H1 (cell line): Measurements from ENCODE around the gene PLEKHA5. TPM values are rescaled to one million over a fixed set of nuclear protein-coding genes. Genes with fewer than 3 reads are reported as not detected.

Experiments used
- CTCF ChIA-PET: fragments of 300-600 bp; sonication (Branson Sonifier 250); formaldehyde crosslinking; loops from one replicate; lab custom pipeline; 2021; ENCODE audit not compliant: partially characterized antibody; lab: Charles Lee
- POLR2A ChIA-PET: fragments of 300-600 bp; sonication (Branson Sonifier 250); formaldehyde crosslinking; loops from one replicate; lab custom pipeline; 2021; ENCODE audit warnings: inconsistent platforms; ENCODE audit not compliant: partially characterized antibody; lab: Charles Lee
- DNase-seq, 2 experiments: peaks; one replicate each; pipeline versions ENCODE4 v3.0.0 to v3.0.0-alpha.2; 2010 to 2022; ENCODE audit warnings: low spot score in 2 of 2, low read depth in 1 of 2, mixed read lengths in 1 of 2
- FAIRE-seq: peaks from 2 replicates; lab custom pipeline; 2011; peaks lifted over from hg19 to GRCh38; lab: Jason Lieb, UNC
- H2AFZ ChIP-seq: 2 replicates; pipeline ENCODE4 v1.8.1; 2012; ENCODE audit warnings: low read length, inconsistent platforms
- H2AK5ac ChIP-seq: 2 replicates; pipeline ENCODE4 v1.6.1; 2013; ENCODE audit warnings: low read depth, low read length
- H2BK120ac ChIP-seq: replicated peaks from 2 replicates; pipeline ENCODE3; 2013; ENCODE audit warnings: low read depth, low read length, inconsistent platforms
- H2BK12ac ChIP-seq: 2 replicates; pipeline ENCODE4 v1.6.1; 2013; ENCODE audit warnings: low read depth, low read length
- H2BK15ac ChIP-seq: 2 replicates; pipeline ENCODE4 v1.6.1; 2013; ENCODE audit warnings: low read length
- H2BK20ac ChIP-seq: 2 replicates; pipeline ENCODE4 v1.6.1; 2013; ENCODE audit warnings: low read length
- H2BK5ac ChIP-seq: 2 replicates; pipeline ENCODE4 v1.6.1; 2013; ENCODE audit warnings: low read depth, low read length
- H3K14ac ChIP-seq: 2 replicates; pipeline ENCODE4 v1.6.1; 2013; ENCODE audit warnings: inconsistent platforms; ENCODE audit not compliant: insufficient read length
- H3K18ac ChIP-seq: 2 replicates; pipeline ENCODE4 v1.6.1; 2013; ENCODE audit warnings: low read length; ENCODE audit errors: extremely low read depth
- H3K23ac ChIP-seq: 2 replicates; pipeline ENCODE4 v1.6.1; 2013; ENCODE audit warnings: inconsistent platforms; ENCODE audit not compliant: insufficient read length
- H3K23me2 ChIP-seq: 2 replicates; pipeline ENCODE4 v1.6.1; 2013; ENCODE audit warnings: low read depth, low read length
- H3K27ac ChIP-seq: 2 replicates; pipeline ENCODE4 v1.6.1; 2011; ENCODE audit warnings: low read depth, low read length, inconsistent platforms
- H3K27me3 ChIP-seq, 4 experiments: replicated peaks in 1 of 4; 1 replicate in 1 of 4; 2 replicates in 3 of 4; pipeline versions ENCODE4 v1.6.1 to v1.8.1; 2011 to 2013; ENCODE audit warnings: low read length in 3 of 4, mild to moderate bottlenecking in 3 of 4, inconsistent platforms in 2 of 4, mixed read lengths in 2 of 4, moderate library complexity in 1 of 4; ENCODE audit not compliant: control insufficient read depth in 3 of 4, insufficient read depth in 3 of 4; ENCODE audit errors: extremely low read depth in 1 of 4
- H3K36me3 ChIP-seq, 4 experiments: 2 replicates each; pipeline versions ENCODE4 v1.6.1 to v1.8.1; 2011 to 2013; ENCODE audit warnings: mild to moderate bottlenecking in 4 of 4, low read length in 3 of 4, moderate library complexity in 2 of 4, control low read depth in 1 of 4, inconsistent platforms in 1 of 4; ENCODE audit not compliant: insufficient read depth in 4 of 4, control insufficient read depth in 2 of 4
- H3K4ac ChIP-seq: replicated peaks from 2 replicates; pipeline ENCODE3; 2013; ENCODE audit warnings: low read length, low read depth, mixed read lengths, inconsistent platforms; ENCODE audit not compliant: insufficient read length
- H3K4me1 ChIP-seq, 4 experiments: replicated peaks in 1 of 4; 1 replicate in 1 of 4; 2 replicates in 3 of 4; pipeline versions ENCODE4 v1.6.1 to v1.8.1; 2011 to 2013; ENCODE audit warnings: low read length in 3 of 4, inconsistent platforms in 2 of 4, mixed read lengths in 1 of 4; ENCODE audit not compliant: insufficient read depth in 4 of 4, control insufficient read depth in 3 of 4
- H3K4me2 ChIP-seq, 2 experiments: 2 replicates each; pipeline versions ENCODE4 v1.6.1 to v1.8.1; 2011 to 2013; ENCODE audit warnings: low read depth in 2 of 2, low read length in 2 of 2, control low read depth in 1 of 2, inconsistent platforms in 1 of 2, mild to moderate bottlenecking in 1 of 2; ENCODE audit not compliant: insufficient read depth in 1 of 2
- H3K4me3 ChIP-seq, 4 experiments: fragments of 200-600, 300-600 bp in 1 of 4; sonication (generic), shearing (Covaris generic), sonication (Bioruptor Twin) in 1 of 4; 2 replicates each; pipeline versions ENCODE4 v1.5.1 to v1.8.1; 2011 to 2016; ENCODE audit warnings: low read length in 4 of 4, low read depth in 3 of 4, control low read depth in 2 of 4, inconsistent platforms in 2 of 4, mild to moderate bottlenecking in 2 of 4, mixed read lengths in 1 of 4, moderate library complexity in 1 of 4; ENCODE audit not compliant: insufficient read depth in 2 of 4; ENCODE audit errors: extremely low read depth in 1 of 4
- H3K56ac ChIP-seq: replicated peaks from 2 replicates; pipeline ENCODE3; 2013; ENCODE audit warnings: low read depth, mild to moderate bottlenecking, mixed read lengths, low read length, inconsistent platforms; ENCODE audit not compliant: insufficient read length
- H3K79me1 ChIP-seq: 2 replicates; pipeline ENCODE4 v1.6.1; 2013; ENCODE audit warnings: low read depth, low read length, control low read depth
- H3K79me2 ChIP-seq, 2 experiments: 2 replicates each; pipeline versions ENCODE4 v1.6.1 to v1.8.1; 2012 to 2013; ENCODE audit warnings: low read length in 2 of 2, mild to moderate bottlenecking in 2 of 2, inconsistent platforms in 1 of 2; ENCODE audit not compliant: insufficient read depth in 2 of 2, control insufficient read depth in 1 of 2
- H3K9ac ChIP-seq, 4 experiments: replicated peaks in 1 of 4; 1 replicate in 1 of 4; 2 replicates in 3 of 4; pipeline versions ENCODE4 v1.6.1 to v1.8.1; 2011 to 2013; ENCODE audit warnings: low read depth in 3 of 4, low read length in 3 of 4, control low read depth in 2 of 4, mild to moderate bottlenecking in 2 of 4, moderate library complexity in 2 of 4, inconsistent platforms in 1 of 4; ENCODE audit errors: extremely low read depth in 1 of 4
- H3K9me3 ChIP-seq, 2 experiments: 2 replicates each; pipeline versions ENCODE4 v1.6.1 to v1.8.1; 2012 to 2013; ENCODE audit warnings: mild to moderate bottlenecking in 2 of 2, moderate library complexity in 2 of 2, control low read depth in 1 of 2, inconsistent platforms in 1 of 2, low read depth in 1 of 2, low read length in 1 of 2, mixed read lengths in 1 of 2; ENCODE audit not compliant: insufficient read depth in 2 of 2
- H4K20me1 ChIP-seq, 2 experiments: replicated peaks in 1 of 2; 2 replicates each; pipeline versions ENCODE3 to v1.8.1; 2011 to 2013; ENCODE audit warnings: inconsistent platforms in 2 of 2, low read length in 2 of 2, mild to moderate bottlenecking in 1 of 2; ENCODE audit not compliant: insufficient read depth in 2 of 2, control insufficient read depth in 1 of 2
- H4K5ac ChIP-seq: 2 replicates; pipeline ENCODE4 v1.6.1; 2013; ENCODE audit warnings: low read length, low read depth, mixed read lengths, inconsistent platforms; ENCODE audit not compliant: insufficient read length
- H4K8ac ChIP-seq: 2 replicates; pipeline ENCODE4 v1.8.0; 2013; ENCODE audit warnings: mild to moderate bottlenecking, moderate library complexity, low read length, inconsistent platforms; ENCODE audit not compliant: insufficient read depth; ENCODE audit errors: extremely low read depth
- H4K91ac ChIP-seq: replicated peaks from 2 replicates; pipeline ENCODE3; 2013; ENCODE audit warnings: low read length, mixed read lengths, inconsistent platforms; ENCODE audit not compliant: insufficient read length
- GABPA ChIP-seq: IDR thresholded peaks from 2 replicates; pipeline ENCODE4 v1.6.1; 2011; ENCODE audit warnings: mild to moderate bottlenecking, low read length, moderate library complexity, borderline replicate concordance; ENCODE audit not compliant: insufficient read depth
- SUZ12 ChIP-seq: fragments of 200-600 bp; sonication (generic); IDR thresholded peaks from 2 replicates; pipeline ENCODE4 v1.6.1; 2012; ENCODE audit warnings: mild to moderate bottlenecking, inconsistent platforms, low read length, moderate library complexity, mixed read lengths
- WGBS, 2 experiments: shearing (Covaris generic) in 1 of 2; methylation state at CpG; one replicate each; pipeline versions ENCODE4 v1.1.6 to v1.1.7; 2013 to 2015; ENCODE audit warnings: low lambda C conversion rate in 2 of 2, mixed read lengths in 2 of 2, inconsistent platforms in 1 of 2, low coverage in 1 of 2, missing lambda C conversion rate in 1 of 2; ENCODE audit not compliant: insufficient replicate concordance in 2 of 2, insufficient coverage in 1 of 2, insufficient read length in 1 of 2; ENCODE audit errors: extremely low coverage in 1 of 2, missing lambda C conversion rate in 1 of 2; 5-methylcytosine and 5-hydroxymethylcytosine counted together
- polyA plus RNA-seq, 7 experiments: library from polyadenylated mRNA; depleted of rRNA in 3 of 7; stranded (reverse) in 5 of 7; unstranded in 2 of 7; fragments of >200 nt in 5 of 7; fragments of 200-250 nt in 2 of 7; gene quantifications; 1 replicate in 5 of 7; 2 replicates in 1 of 7; 4 replicates in 1 of 7; pipeline versions ENCODE4 v1.2.1 to v1.2.3, GENCODE V29; 2011 to 2013; ENCODE audit warnings: missing spikeins in 2 of 7, mixed read lengths in 2 of 7
- total RNA-seq: library from RNA; stranded (reverse); fragmentation: NEBNext Ultra II Directional; extraction: Animal tissue kit (Norgen Biotek cat#: 25700); gene quantifications from 2 replicates; pipeline ENCODE4 v1.2.1, GENCODE V29; 2021

Gene PLEKHA5
- total and polyA plus RNA-seq, 2 of the 8 experiments (the other 6 are each of a cell fraction or from before 2014, with no cell fraction given), result 17.2 to 66.1 TPM

DNA sequence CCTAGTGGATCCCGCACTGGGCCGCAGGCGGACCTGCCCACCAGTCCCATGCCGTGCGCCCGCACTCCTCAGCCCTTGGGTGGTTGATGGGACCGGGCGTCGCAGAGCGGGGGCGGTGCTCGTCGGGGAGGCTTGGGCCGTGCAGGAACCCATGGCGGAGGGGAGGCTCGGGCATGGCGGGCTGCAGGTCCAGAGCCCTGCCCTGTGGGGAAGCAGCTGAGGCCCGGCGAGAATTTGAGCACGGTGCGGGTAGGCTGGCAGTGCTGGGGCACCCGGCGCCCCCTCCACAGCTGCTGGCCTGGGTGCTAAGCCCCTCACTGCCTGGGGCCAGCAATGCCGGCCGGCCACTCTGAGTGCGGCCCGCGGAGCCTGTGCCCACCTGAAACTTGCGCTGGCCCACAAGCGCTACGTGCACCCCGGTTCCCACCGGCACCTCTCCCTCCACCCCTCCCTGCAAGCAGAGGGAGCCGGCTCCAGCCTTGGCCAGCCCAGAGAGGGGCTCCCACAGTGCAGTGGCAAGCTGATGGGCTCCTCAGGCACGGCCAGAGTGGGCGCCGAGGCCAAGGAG is 100.8 kb downstream of the PLEKHA5 start:
- no peak overlapping the region for H3K4ac ChIP-seq
- no peak overlapping the region for H2AK5ac ChIP-seq
- H2BK5ac ChIP-seq, result no peak overlapping the region
- no peak for DNase-seq
- no peak overlapping the region for H2AFZ ChIP-seq
- peaks cover 0 to 20% (median 4%) of the 10 kb centered on the region in 4 experiments; a peak in 3 of 8 replicates for H3K36me3 ChIP-seq
- no peak overlapping the region for H2BK120ac ChIP-seq
- no peak overlapping the region for H3K27ac ChIP-seq
- H3K18ac ChIP-seq, result no peak overlapping the region
- peaks cover 4 to 6% of the 10 kb centered on the region in 2 experiments for H4K20me1 ChIP-seq
- H3K27me3 ChIP-seq, result no peaks in the 10 kb centered on the region
- H4K5ac ChIP-seq, result no peak overlapping the region
- no peak overlapping the region for H2BK12ac ChIP-seq
- no peak overlapping the region for H3K4me3 ChIP-seq
- CTCF ChIA-PET, result interaction anchor here (1.1 kb wide), 1 partner anchor 43 kb away, joined by 5 read pairs; no protein-coding TSS in a partner anchor
- H3K4me1 ChIP-seq, result peaks cover 0 to 12% (median 4%) of the 10 kb centered on the region in 4 experiments; a peak in 4 of 7 replicates
- peaks cover 3 to 13% of the 10 kb centered on the region in 2 experiments; a peak in 3 of 4 replicates for H3K9me3 ChIP-seq
- WGBS, 2 experiments, result 93% methylated on average over 30 of the region's 37 CpGs; no CpG with 5 or more reads in 1 of the 2 experiments
- H2BK15ac ChIP-seq, result no peak overlapping the region
- POLR2A ChIA-PET, result no interaction called here
- no peak overlapping the region for H3K14ac ChIP-seq
- H3K23me2 ChIP-seq, result no peaks in the 10 kb centered on the region
- H4K91ac ChIP-seq, result no peak overlapping the region
- peaks cover 0 to 87% of the 10 kb centered on the region in 2 experiments; a peak in 3 of 4 replicates for H3K79me2 ChIP-seq
- H3K23ac ChIP-seq, result no peak overlapping the region
- no peak overlapping the region for H3K9ac ChIP-seq
- H2BK20ac ChIP-seq, result no peak overlapping the region
- no peak overlapping the region for H3K56ac ChIP-seq
- H4K8ac ChIP-seq, result no peak overlapping the region
- FAIRE-seq, result no peak
- no peaks in the 10 kb centered on the region; the same call in 1 of the 2 replicates for H3K79me1 ChIP-seq
- no peak overlapping the region for H3K4me2 ChIP-seq
- no peak for TF ChIP-seq GABPA
- TF ChIP-seq SUZ12, result no peak
